GM10847 (cell line): ENCODE results near the gene ZNF527.

Experiments used
- POLR2A ChIP-seq: IDR thresholded peaks from 2 replicates; pipeline ENCODE4 v1.6.1; 2011; ENCODE audit not compliant: insufficient read length; ENCODE audit errors: extremely low read depth

Gene ZNF527

GRCh38 chr19:37370880-37371661 lies at the start of gene ZNF527:
Gene ZNF527 (plus strand): TSS chr19:37371099. CDS start chr19:37374199, 3,100 bp downstream.
- peak; percentile 83 for TF ChIP-seq POLR2A

- no peak for TF ChIP-seq POLR2A
Observed at GRCh38 chr19:37329686-37330085, 41.2 kb upstream of the ZNF527 start.

GRCh38 chr19:37332839-37333238 lies 38.1 kb upstream of the ZNF527 start:
- TF ChIP-seq POLR2A, result no peak

- TF ChIP-seq POLR2A, result no peak
Observed at GRCh38 chr19:37333457-37333856, 37.4 kb upstream of the ZNF527 start.

- TF ChIP-seq POLR2A, result no peak
Observed at GRCh38 chr19:37334179-37335071, 36.5 kb upstream of the ZNF527 start.

- TF ChIP-seq POLR2A, result no peak
Observed at GRCh38 chr19:37342753-37343152, 28.1 kb upstream of the ZNF527 start.

- no peak for TF ChIP-seq POLR2A
Observed at GRCh38 chr19:37346091-37346490, 24.8 kb upstream of the ZNF527 start.

- no peak for TF ChIP-seq POLR2A
Observed at GRCh38 chr19:37348060-37348459, 22.8 kb upstream of the ZNF527 start.

GRCh38 chr19:37353968-37354367 lies 16.9 kb upstream of the ZNF527 start:
- TF ChIP-seq POLR2A, result no peak

- no peak for TF ChIP-seq POLR2A
Observed at GRCh38 chr19:37355901-37356300, 15.0 kb upstream of the ZNF527 start.

- no peak for TF ChIP-seq POLR2A
Observed at GRCh38 chr19:37361994-37362393, 8.9 kb upstream of the ZNF527 start.

GRCh38 chr19:37362733-37363132 lies 8.2 kb upstream of the ZNF527 start:
- no peak for TF ChIP-seq POLR2A

GRCh38 chr19:37389234-37389633 lies 18.3 kb downstream of the ZNF527 start:
- no peak for TF ChIP-seq POLR2A

GRCh38 chr19:37401078-37401477 lies 30.2 kb downstream of the ZNF527 start:
- no peak for TF ChIP-seq POLR2A

- no peak for TF ChIP-seq POLR2A
Observed at GRCh38 chr19:37403403-37403802, 32.5 kb downstream of the ZNF527 start.

- TF ChIP-seq POLR2A, result no peak
Observed at GRCh38 chr19:37412700-37413099, 41.8 kb downstream of the ZNF527 start.

GRCh38 chr19:37413313-37414084 lies 42.6 kb downstream of the ZNF527 start:
- TF ChIP-seq POLR2A, result no peak
